PC-3 (cell line): Measurements from ENCODE around the gene AMD1.

Experiments
- CTCF ChIP-seq: fragments of 300-600 bp; sonication (generic); conservative IDR thresholded peaks from 2 replicates; pipeline ENCODE4 v1.5.1; 2017; ENCODE audit warnings: antibody characterized with exemption, low read depth, mild to moderate bottlenecking, low read length
- EZH2 ChIP-seq: fragments of 300-600 bp; sonication (generic); IDR thresholded peaks from one replicate; pipeline ENCODE4 v1.6.1; 2017; ENCODE audit warnings: antibody characterized with exemption, mild to moderate bottlenecking, low read length; ENCODE audit not compliant: unreplicated experiment

GRCh38 chr6:110930781-110931180 is 56.2 kb downstream of the AMD1 start:
- TF ChIP-seq CTCF (no peak), EZH2 (no peak)
